Measurements from ENCODE around the gene SVOP.

DNA sequence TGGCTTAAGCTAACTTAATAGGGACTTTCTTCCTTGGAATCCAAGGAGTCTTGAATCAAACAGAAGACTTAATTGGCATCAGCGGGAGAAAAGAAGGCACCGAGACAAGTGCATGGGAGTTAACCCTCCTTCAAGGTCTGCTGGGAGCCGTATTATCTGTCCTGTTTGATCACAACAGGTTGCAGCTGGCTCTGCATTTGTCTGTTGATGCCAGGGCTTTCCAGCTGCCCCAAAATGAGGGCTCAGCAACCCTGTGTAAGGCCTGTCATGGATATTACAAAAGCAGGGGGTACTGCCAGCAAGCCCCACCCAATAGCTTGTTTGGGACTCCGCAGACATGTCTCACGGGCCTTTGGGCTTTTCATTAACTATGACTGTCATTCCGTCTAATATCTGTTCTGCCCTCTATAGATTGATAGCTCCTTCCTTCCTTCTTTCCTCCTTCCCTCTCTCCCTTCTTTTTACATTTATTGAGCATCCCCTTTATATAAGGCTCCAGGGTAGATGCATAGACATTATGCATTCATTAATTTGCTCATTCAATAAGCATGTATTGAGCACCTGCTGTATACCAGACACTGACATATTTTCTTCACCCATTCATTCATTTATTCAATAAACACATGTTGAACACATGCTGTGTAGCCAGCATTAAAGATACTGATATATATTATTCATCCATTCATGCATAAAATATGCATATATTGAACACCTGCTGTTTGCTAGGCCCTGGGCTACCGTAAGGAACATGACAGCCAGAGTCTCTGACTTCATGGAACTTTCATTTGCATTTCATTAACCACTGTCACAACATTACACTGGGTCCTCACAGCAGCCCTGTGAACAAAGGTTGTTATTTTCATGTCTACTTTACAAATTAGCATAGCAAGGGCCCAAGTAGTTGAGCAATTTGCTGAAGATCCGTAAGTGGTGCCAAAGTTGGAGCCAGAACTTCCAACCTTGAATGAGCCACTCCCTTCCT is 56.2 kb downstream of the SVOP start:
- TF ChIP-seq, protein P1, sequence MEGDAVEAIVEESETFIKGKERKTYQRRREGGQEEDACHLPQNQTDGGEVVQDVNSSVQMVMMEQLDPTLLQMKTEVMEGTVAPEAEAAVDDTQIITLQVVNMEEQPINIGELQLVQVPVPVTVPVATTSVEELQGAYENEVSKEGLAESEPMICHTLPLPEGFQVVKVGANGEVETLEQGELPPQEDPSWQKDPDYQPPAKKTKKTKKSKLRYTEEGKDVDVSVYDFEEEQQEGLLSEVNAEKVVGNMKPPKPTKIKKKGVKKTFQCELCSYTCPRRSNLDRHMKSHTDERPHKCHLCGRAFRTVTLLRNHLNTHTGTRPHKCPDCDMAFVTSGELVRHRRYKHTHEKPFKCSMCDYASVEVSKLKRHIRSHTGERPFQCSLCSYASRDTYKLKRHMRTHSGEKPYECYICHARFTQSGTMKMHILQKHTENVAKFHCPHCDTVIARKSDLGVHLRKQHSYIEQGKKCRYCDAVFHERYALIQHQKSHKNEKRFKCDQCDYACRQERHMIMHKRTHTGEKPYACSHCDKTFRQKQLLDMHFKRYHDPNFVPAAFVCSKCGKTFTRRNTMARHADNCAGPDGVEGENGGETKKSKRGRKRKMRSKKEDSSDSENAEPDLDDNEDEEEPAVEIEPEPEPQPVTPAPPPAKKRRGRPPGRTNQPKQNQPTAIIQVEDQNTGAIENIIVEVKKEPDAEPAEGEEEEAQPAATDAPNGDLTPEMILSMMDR (conservative IDR thresholded peaks at IDR 0.05 in 1 of 2, IDR thresholded peaks at IDR 0.05 in 1 of 2; ENCODE audit: extremely low read depth in 1 of 2, insufficient read depth in 1 of 2, low read depth in 1 of 2, low read length in 2 of 2): no peak
- TF ChIP-seq EZH2 (IDR thresholded peaks at IDR 0.05; ENCODE audit: borderline replicate concordance, low read length): no peak

All from mammary epithelial cell (primary cell).